WI38 (cell line): Measurements from ENCODE around the gene ASB12.

ENCODE experiments used
- H3K4me3 ChIP-seq: 2 replicates; pipeline ENCODE4 v1.5.1; 2011; ENCODE audit warnings: low read depth, mild to moderate bottlenecking, control low read depth, low read length
- CTCF ChIP-seq: IDR thresholded peaks from 2 replicates; pipeline ENCODE4 v1.5.1; 2012; ENCODE audit warnings: low read depth, mild to moderate bottlenecking, control low read depth, low read length

Gene ASB12

DNA sequence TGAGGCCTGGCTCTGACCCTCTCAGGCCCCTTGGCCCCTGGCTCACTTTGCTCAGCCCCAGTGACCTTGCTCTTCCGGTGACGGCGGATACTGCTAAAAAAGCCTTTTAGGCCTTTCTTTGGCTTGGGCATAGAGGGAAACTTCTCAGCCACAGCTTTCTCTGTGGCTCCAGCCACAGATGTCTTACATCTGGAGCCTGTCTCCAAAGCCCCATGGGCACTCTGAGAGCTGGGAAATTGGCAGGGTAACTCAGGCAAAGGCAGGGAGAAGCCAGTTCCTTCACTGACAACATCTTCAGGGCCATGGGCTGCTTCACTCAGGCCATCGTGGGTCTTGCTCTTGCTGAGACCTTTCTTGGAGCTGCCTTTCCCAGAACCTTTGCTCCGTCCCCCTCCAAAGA lies 37.7 kb downstream of the ASB12 start:
- no peak for TF ChIP-seq CTCF
- H3K4me3 ChIP-seq = no peak overlapping the region

DNA sequence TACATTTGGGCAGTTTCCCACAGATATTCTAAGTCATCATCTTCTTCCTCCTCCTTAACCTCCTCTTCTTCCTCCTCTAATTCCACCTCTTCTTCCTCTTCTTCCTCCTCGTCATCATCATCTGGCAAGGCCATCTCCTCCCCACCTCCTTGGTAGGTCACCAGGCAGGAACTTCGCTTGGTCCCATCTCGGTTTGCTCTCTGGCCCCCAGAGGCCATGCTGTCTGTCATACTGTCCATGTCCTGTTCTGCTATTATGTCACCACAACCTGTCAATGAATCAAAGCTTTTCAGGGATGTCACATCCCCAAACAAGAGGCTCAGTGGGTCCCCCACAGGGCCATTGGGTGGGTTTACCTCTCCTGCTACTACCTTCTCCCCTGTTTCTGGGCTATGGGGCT lies 38.4 kb downstream of the ASB12 start:
- TF ChIP-seq CTCF = no peak
- no peak overlapping the region for H3K4me3 ChIP-seq

GRCh38 chrX:64191281-64192010 lies 39.0 kb downstream of the ASB12 start:
- TF ChIP-seq CTCF = no peak
- no peak overlapping the region for H3K4me3 ChIP-seq

DNA sequence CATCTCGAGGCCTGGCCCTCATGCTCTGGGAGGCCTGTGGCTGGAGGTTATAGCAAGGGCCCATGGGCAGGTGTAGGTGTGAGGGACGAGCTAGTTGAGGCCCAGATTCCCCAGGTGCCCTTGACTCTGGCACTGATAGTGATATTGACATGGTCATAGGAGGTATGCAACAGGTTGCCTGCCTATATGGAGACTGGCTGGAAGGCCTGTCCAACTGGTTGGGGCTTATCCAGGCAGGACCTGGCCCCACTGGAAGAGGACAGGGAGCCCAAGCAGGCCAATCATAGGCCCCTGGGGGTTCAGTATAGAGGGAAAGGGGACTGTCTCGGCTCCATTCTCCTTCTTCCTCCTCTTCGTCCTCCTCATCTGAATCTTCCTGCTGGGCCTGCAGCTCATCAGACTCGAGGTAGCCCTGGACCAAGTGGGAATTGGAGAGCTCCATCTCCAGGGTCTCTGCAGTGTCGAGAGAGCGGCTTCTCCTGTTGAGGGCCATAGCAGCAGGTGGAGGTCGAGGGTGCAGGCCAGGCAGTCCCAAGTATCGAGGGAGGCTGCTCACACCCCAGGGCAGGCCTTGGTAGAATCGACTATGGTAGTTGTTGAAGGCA lies 40.2 kb downstream of the ASB12 start:
- H3K4me3 ChIP-seq = no peak overlapping the region
- no peak for TF ChIP-seq CTCF

DNA sequence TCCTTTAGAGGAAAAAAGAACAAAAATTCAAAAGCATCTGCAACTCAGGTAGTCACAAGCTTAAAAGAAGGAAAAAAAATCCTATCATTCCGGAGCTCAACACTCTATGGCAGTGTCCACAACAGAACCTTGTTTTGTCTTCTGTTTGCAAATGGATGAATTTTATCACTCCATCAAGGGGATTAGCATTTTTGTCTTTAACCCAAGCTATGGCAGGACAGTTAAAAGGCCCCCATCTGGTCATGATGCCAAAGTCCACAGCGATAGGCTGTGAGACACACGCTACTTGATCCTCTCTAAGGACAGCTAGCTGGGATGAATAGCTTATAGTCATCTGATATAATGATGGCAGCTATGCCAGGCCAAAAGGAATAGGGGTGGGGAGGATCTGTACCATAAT lies 41.5 kb downstream of the ASB12 start:
- TF ChIP-seq CTCF = no peak
- H3K4me3 ChIP-seq = no peak overlapping the region

GRCh38 chrX:64187762-64188150 lies 42.7 kb downstream of the ASB12 start:
- no peak overlapping the region for H3K4me3 ChIP-seq
- no peak for TF ChIP-seq CTCF

DNA sequence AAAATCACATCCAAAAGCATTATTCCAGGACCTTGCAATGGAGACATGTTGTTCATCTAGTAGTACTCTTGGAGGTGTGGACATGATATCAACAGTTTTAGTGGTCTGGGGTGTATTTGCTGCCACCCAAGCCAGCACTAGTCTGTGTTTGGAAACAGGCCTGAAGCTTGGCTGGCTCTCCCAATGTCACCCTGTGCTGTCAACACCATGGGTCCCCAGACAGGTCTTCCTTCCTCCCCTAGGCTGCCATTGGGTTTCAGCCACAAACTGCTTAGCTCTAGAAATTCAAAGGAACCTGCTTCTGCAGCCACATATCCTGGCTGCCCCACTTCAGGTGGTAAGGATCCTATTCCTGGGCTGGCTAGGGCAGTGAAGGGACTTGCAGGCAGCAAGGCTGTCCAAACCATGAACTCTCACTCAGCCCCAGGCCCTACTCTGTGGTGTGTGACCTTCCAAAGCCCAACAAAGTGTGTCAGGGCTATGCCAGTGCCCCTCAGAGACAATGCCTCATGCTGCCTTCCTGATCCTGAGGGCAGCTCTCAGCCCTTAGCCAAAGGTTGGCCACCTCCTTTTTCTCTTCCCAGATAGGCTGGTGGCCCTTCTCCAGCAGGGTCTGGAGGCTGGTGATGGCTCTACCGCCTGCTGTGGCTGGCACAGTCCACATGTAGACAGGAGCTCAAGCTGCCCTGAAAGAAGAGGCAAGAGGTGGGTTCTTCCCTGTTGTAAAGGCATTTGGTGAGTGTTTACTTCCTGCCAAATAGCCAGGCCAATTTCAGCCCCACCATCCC lies 43.2 kb downstream of the ASB12 start:
- no peak for TF ChIP-seq CTCF
- no peak overlapping the region for H3K4me3 ChIP-seq
